SK-N-SH (cell line): Measurements from ENCODE around the gene SEPSECS. TPM values are rescaled to one million over a fixed set of nuclear protein-coding genes. Genes with fewer than 3 reads are reported as not detected.
A peak's percentile ranks its signal among the peaks of the same experiment; 100 is the strongest.

Experiments used
- CTCF ChIA-PET: fragments of 300-600, 350-600 bp; formaldehyde crosslinking; extraction: SDS; loops from one replicate; lab custom pipeline; 2021; lab: Yijun Ruan, JAX
- POLR2A ChIA-PET: fragments of 350-600 bp; sonication (Branson Sonifier 250); formaldehyde crosslinking; extraction: SDS; loops from one replicate; lab custom pipeline; 2020; ENCODE audit warnings: antibody characterized with exemption, inconsistent platforms; lab: Yijun Ruan, JAX
- DNase-seq: peaks from one replicate; pipeline ENCODE4 v3.0.0; 2012
- H2AFZ ChIP-seq: fragments of 200-600 bp; sonication (generic); 2 replicates; pipeline ENCODE4 v1.8.1; 2016; ENCODE audit warnings: antibody characterized with exemption, mild to moderate bottlenecking, low read depth
- H3F3A ChIP-seq: fragments of 200-600 bp; sonication (generic); replicated peaks from 2 replicates; pipeline ENCODE3; 2016; ENCODE audit warnings: antibody characterized with exemption, mild to moderate bottlenecking; ENCODE audit not compliant: insufficient read depth
- H3K27ac ChIP-seq, 2 experiments: fragments of 200-500 bp in 1 of 2; fragments of 200-600 bp in 1 of 2; sonication (Bioruptor generic) in 1 of 2; sonication (generic), shearing (Covaris generic) in 1 of 2; 2 replicates each; pipeline versions ENCODE4 v1.5.1 to v1.6.1; 2014 to 2016; ENCODE audit warnings: low read depth in 2 of 2, inconsistent platforms in 1 of 2, low read length in 1 of 2, mild to moderate bottlenecking in 1 of 2, mixed read lengths in 1 of 2
- H3K27me3 ChIP-seq: fragments of 200-600 bp; sonication (generic), shearing (Covaris generic); 2 replicates; pipeline ENCODE4 v1.6.1; 2016; ENCODE audit warnings: mixed run types; ENCODE audit not compliant: insufficient read depth
- H3K36me3 ChIP-seq, 2 experiments: fragments of 200-500 bp in 1 of 2; fragments of 200-600 bp in 1 of 2; sonication (Bioruptor generic) in 1 of 2; sonication (generic) in 1 of 2; replicated peaks in 1 of 2; 2 replicates each; pipeline versions ENCODE3 to v1.5.1; 2014 to 2016; ENCODE audit warnings: low read length in 1 of 2, mild to moderate bottlenecking in 1 of 2; ENCODE audit not compliant: insufficient read depth in 2 of 2, control insufficient read depth in 1 of 2
- H3K4me1 ChIP-seq, 2 experiments: fragments of 200-500 bp in 1 of 2; fragments of 200-600 bp in 1 of 2; sonication (Bioruptor generic) in 1 of 2; sonication (generic), shearing (Covaris generic) in 1 of 2; 2 replicates each; pipeline versions ENCODE4 v1.5.1 to v1.6.1; 2014 to 2016; ENCODE audit warnings: low read depth in 1 of 2, low read length in 1 of 2, mixed run types in 1 of 2; ENCODE audit not compliant: insufficient read depth in 2 of 2, control insufficient read depth in 1 of 2
- H3K4me2 ChIP-seq: fragments of 200-600 bp; sonication (generic), shearing (Covaris generic); 2 replicates; pipeline ENCODE4 v1.6.1; 2017; ENCODE audit warnings: mixed run types
- H3K4me3 ChIP-seq, 2 experiments: fragments of 200-500 bp in 1 of 2; fragments of 200-600 bp in 1 of 2; sonication (Bioruptor generic) in 1 of 2; sonication (generic), shearing (Covaris generic) in 1 of 2; 2 replicates each; pipeline versions ENCODE4 v1.5.1 to v1.8.1; 2014 to 2016; ENCODE audit warnings: low read depth in 2 of 2, inconsistent platforms in 1 of 2, low read length in 1 of 2, mild to moderate bottlenecking in 1 of 2, mixed read lengths in 1 of 2, moderate library complexity in 1 of 2
- H3K79me2 ChIP-seq: fragments of 200-600 bp; sonication (generic); 2 replicates; pipeline ENCODE4 v1.8.1; 2017; ENCODE audit warnings: mild to moderate bottlenecking; ENCODE audit not compliant: insufficient read depth
- H3K9ac ChIP-seq: fragments of 200-600 bp; sonication (generic); 2 replicates; pipeline ENCODE4 v1.6.1; 2017; ENCODE audit warnings: mixed run types
- H3K9me2 ChIP-seq: fragments of 200-600 bp; sonication (generic); 2 replicates; pipeline ENCODE4 v1.6.1; 2017; ENCODE audit warnings: mixed run types
- H3K9me3 ChIP-seq: fragments of 200-600 bp; sonication (generic); 2 replicates; pipeline ENCODE4 v1.6.1; 2017; ENCODE audit warnings: mixed run types, mild to moderate bottlenecking, moderate library complexity
- H4K20me1 ChIP-seq: fragments of 200-600 bp; sonication (generic); 2 replicates; pipeline ENCODE4 v1.6.1; 2017; ENCODE audit warnings: mild to moderate bottlenecking, mixed run types; ENCODE audit not compliant: insufficient read depth
- CHD2 ChIP-seq: fragments of 150-350 bp; IDR thresholded peaks from 2 replicates; pipeline ENCODE4 v1.6.1; 2018; ENCODE audit warnings: low read length; ENCODE audit not compliant: partially characterized antibody
- ELF1 ChIP-seq: IDR thresholded peaks from 2 replicates; pipeline ENCODE4 v1.4.0; 2012
- EZH2phosphoT487 ChIP-seq: fragments of 200-600 bp; sonication (generic); IDR thresholded peaks from 2 replicates; pipeline ENCODE4 v1.6.1; 2017; ENCODE audit warnings: low read depth, mixed run types, mild to moderate bottlenecking, antibody characterized with exemption, moderate library complexity, borderline replicate concordance
- FOXJ3 ChIP-seq: sonication (generic); formaldehyde crosslinking; IDR thresholded peaks from 2 replicates; pipeline ENCODE4 v1.5.1; 2020; ENCODE audit warnings: mild to moderate bottlenecking, missing genetic modification reagents
- GABPA ChIP-seq: IDR thresholded peaks from 2 replicates; pipeline ENCODE4 v1.4.0; 2012; ENCODE audit warnings: low read depth, mild to moderate bottlenecking
- GATA2 ChIP-seq: sonication (generic); formaldehyde crosslinking; IDR thresholded peaks from 2 replicates; pipeline ENCODE4 v1.5.0; 2020; ENCODE audit warnings: mild to moderate bottlenecking, missing genetic modification reagents
- IRF3 ChIP-seq: fragments of 150-350 bp; IDR thresholded peaks from 2 replicates; pipeline ENCODE4 v1.6.1; 2016; ENCODE audit warnings: mild to moderate bottlenecking, low read depth, low read length
- JUND ChIP-seq: IDR thresholded peaks from 2 replicates; pipeline ENCODE4 v1.4.0; 2012
- MXI1 ChIP-seq: IDR thresholded peaks from 2 replicates; pipeline ENCODE4 v1.6.1; 2012; ENCODE audit warnings: mild to moderate bottlenecking, low read depth, low read length, improper control_type of control experiment
- POLR2AphosphoS5 ChIP-seq: IDR thresholded peaks from 2 replicates; pipeline ENCODE4 v1.6.1; 2012; ENCODE audit warnings: low read depth, low read length
- RAD21 ChIP-seq: IDR thresholded peaks from 2 replicates; pipeline ENCODE4 v1.6.1; 2012; ENCODE audit warnings: mild to moderate bottlenecking, low read length
- RFX5 ChIP-seq: IDR thresholded peaks from 2 replicates; pipeline ENCODE4 v1.6.1; 2012; ENCODE audit warnings: mild to moderate bottlenecking, improper control_type of control experiment, low read length
- SIN3A ChIP-seq: IDR thresholded peaks from 2 replicates; pipeline ENCODE4 v1.6.1; 2012; ENCODE audit warnings: low read depth, mild to moderate bottlenecking, low read length, moderate library complexity, borderline replicate concordance
- TAF1 ChIP-seq: IDR thresholded peaks from 2 replicates; pipeline ENCODE4 v1.6.1; 2012; ENCODE audit warnings: low read depth, mild to moderate bottlenecking, low read length, moderate library complexity, borderline replicate concordance
- TEAD4 ChIP-seq: IDR thresholded peaks from 2 replicates; pipeline ENCODE4 v1.4.0; 2012; ENCODE audit warnings: mild to moderate bottlenecking, borderline replicate concordance; ENCODE audit not compliant: insufficient read depth
- YY1 ChIP-seq: IDR thresholded peaks from 2 replicates; pipeline ENCODE4 v1.4.0; 2012; ENCODE audit warnings: low read depth, mild to moderate bottlenecking
- WGBS: methylation state at CpG from one replicate; pipeline ENCODE4 v1.1.6; 2017; ENCODE audit warnings: low lambda C conversion rate; 5-methylcytosine and 5-hydroxymethylcytosine counted together
- polyA plus RNA-seq, 3 experiments: library from polyadenylated mRNA; depleted of rRNA; stranded (reverse); fragments of >200 nt; gene quantifications; 2 replicates each; pipeline ENCODE4 v1.2.3, GENCODE V29; 2012
- TF ChIP-seq, protein P1 (sequence below): IDR thresholded peaks from 2 replicates; pipeline ENCODE4 v1.6.1; 2012; ENCODE audit warnings: mild to moderate bottlenecking, low read depth, low read length, moderate library complexity

Gene SEPSECS
- polyA plus RNA-seq, 1 of the 3 experiments (the other 2 are of a cell fraction): 2.0 TPM

DNA sequence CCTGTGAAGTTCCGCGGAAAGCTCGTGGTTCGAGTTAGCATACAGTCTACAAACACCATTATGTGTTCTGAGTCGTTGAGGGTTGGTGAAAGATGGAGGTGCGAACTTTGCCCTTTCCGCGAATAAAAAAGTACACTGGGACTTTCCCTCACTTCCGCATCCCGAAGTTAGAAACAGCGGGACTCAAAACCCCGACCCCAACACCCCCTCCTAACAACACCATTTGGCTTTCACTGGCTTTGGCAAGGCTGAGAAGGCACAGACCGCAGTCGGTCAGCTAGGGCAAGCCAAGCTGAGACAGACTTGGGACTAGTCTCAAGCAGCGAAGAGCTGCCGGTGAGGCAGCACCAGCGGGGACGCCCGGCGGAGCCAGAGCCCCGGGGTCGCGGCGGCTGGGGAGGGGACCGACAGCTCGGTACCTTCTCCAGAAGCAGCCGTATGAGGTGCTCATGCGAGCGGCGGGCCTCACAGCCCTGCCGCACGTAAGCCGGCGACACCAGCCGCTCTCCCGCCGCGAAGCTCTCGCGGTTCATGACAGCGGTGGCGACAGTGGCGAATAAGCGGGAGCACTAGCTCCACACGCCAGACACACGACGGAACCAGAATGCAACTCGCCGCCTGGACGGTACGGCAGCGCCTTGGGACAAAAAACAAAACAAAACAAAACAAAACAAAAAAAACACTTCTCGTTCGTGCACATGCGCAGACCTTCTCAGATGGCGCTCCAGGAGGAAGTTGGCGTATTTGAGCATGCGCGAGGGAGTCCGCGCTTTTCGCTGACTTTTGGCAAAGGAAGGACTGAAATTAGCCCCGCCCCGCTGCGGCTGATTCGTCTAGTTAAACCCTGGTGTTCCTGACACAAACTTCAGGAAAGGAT lies at the start of gene SEPSECS (continued):
- TF ChIP-seq, protein P1, sequence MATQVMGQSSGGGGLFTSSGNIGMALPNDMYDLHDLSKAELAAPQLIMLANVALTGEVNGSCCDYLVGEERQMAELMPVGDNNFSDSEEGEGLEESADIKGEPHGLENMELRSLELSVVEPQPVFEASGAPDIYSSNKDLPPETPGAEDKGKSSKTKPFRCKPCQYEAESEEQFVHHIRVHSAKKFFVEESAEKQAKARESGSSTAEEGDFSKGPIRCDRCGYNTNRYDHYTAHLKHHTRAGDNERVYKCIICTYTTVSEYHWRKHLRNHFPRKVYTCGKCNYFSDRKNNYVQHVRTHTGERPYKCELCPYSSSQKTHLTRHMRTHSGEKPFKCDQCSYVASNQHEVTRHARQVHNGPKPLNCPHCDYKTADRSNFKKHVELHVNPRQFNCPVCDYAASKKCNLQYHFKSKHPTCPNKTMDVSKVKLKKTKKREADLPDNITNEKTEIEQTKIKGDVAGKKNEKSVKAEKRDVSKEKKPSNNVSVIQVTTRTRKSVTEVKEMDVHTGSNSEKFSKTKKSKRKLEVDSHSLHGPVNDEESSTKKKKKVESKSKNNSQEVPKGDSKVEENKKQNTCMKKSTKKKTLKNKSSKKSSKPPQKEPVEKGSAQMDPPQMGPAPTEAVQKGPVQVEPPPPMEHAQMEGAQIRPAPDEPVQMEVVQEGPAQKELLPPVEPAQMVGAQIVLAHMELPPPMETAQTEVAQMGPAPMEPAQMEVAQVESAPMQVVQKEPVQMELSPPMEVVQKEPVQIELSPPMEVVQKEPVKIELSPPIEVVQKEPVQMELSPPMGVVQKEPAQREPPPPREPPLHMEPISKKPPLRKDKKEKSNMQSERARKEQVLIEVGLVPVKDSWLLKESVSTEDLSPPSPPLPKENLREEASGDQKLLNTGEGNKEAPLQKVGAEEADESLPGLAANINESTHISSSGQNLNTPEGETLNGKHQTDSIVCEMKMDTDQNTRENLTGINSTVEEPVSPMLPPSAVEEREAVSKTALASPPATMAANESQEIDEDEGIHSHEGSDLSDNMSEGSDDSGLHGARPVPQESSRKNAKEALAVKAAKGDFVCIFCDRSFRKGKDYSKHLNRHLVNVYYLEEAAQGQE: peak; percentile 14; the same call in 1 of the 2 replicates
- TF ChIP-seq GABPA (peak; percentile 45; the same call in 1 of the 2 replicates), SIN3A (peak; percentile 34; the same call in 1 of the 2 replicates), ELF1 (peak; percentile 69), EZH2phosphoT487 (no peak), TAF1 (peak; percentile 30; the same call in 1 of the 2 replicates), IRF3 (no peak)

GRCh38 chr4:25209702-25210101 lies 49.5 kb upstream of the SEPSECS start:
- CTCF ChIA-PET: interaction anchor here (1.7 kb wide), 1 partner anchor 103 kb away, joined by 6 read pairs; the partner anchor contains the start of gene ZCCHC4
- WGBS: 46% methylated on average over 1 of the region's 1 CpG
- H3K27me3 ChIP-seq: no peaks in the 10 kb centered on the region

More at GRCh38 chr4:25209702-25210101, 49.5 kb upstream of the SEPSECS start:
- TF ChIP-seq RAD21 (no peak), POLR2AphosphoS5 (no peak), IRF3 (no peak), GATA2 (CRISPR knock-in tag) (no peak), JUND (no peak), SIN3A (no peak), ELF1 (no peak), RFX5 (no peak), YY1 (no peak), EZH2phosphoT487 (no peak), FOXJ3 (CRISPR knock-in tag) (no peak), CHD2 (no peak), TEAD4 (no peak), MXI1 (no peak)
- TF ChIP-seq, protein P1: no peak
- Histone ChIP-seq H3K9me3 (no peaks in the 10 kb centered on the region), H3K9ac (no peak overlapping the region), H2AFZ (no peak overlapping the region), H3K4me3 (no peak overlapping the region), H3F3A (no peaks in the 10 kb centered on the region), H3K36me3 (no peaks in the 10 kb centered on the region), H4K20me1 (no peaks in the 10 kb centered on the region), H3K4me2 (no peak overlapping the region), H3K27ac (no peak overlapping the region), H3K9me2 (no peaks in the 10 kb centered on the region), H3K79me2 (no peaks in the 10 kb centered on the region), H3K4me1 (no peaks in the 10 kb centered on the region)
- POLR2A ChIA-PET: no interaction called here
- DNase-seq: no peak
